ENCODE results near the gene NAPG. TPM values are rescaled to one million over a fixed set of nuclear protein-coding genes. Genes with fewer than 3 reads are reported as not detected.

Gene NAPG
- 31.1 TPM for total RNA-seq

- Histone ChIP-seq H3K4me3 (peak within 1 kb of the TSS; percentile 74 to 80), H3K27me3 (no peaks in the 10 kb centered on the region), H3K9me3 (no peaks in the 10 kb centered on the region), H3K27ac (peak within 1 kb of the TSS; percentile 89 to 90), H3K36me3 (no peaks in the 10 kb centered on the region), H3K4me1 (peaks cover 0 to 7% of the 10 kb centered on the region in 2 donors)
- DNase-seq (ENCODE audit: low spot score in 2 of 2), result peak; percentile 63 to 94
- intact Hi-C loops (cut with DNase I), result loop anchor here (2.0 to 10.0 kb wide), 3 partner anchors 721 to 1171 kb away; partner anchors contain the start of gene PPP4R1
- TF ChIP-seq CTCF (IDR thresholded peaks at IDR 0.05), result no peak
Measured at GRCh38 chr18:10525697-10526560, at the start of gene NAPG. Gene NAPG (plus strand): TSS chr18:10526027. CDS start chr18:10526103, 76 bp downstream.

GRCh38 chr18:10476338-10476791, 49.5 kb upstream of the NAPG start:
- intact Hi-C loops (cut with DNase I), result no loop called here
- Histone ChIP-seq H3K4me1 (peaks cover 0 to 3% of the 10 kb centered on the region in 2 donors), H3K27me3 (no peaks in the 10 kb centered on the region), H3K9me3 (no peaks in the 10 kb centered on the region), H3K4me3 (peak overlapping the region in 1 of 2 donors; percentile 21), H3K36me3 (peaks cover 5 to 7% of the 10 kb centered on the region in 2 donors), H3K27ac (no peak overlapping the region)
- TF ChIP-seq CTCF (IDR thresholded peaks at IDR 0.05), result no peak
- no peak for DNase-seq (ENCODE audit: low spot score in 2 of 2)

GRCh38 chr18:10477121-10477862, 48.5 kb upstream of the NAPG start:
- peaks cover 0 to 4% of the 10 kb centered on the region in 2 donors for H3K36me3 ChIP-seq
- no peaks in the 10 kb centered on the region for H3K9me3 ChIP-seq
- H3K4me3 ChIP-seq, result no peak overlapping the region
- H3K27ac ChIP-seq, result no peak overlapping the region
- H3K4me1 ChIP-seq, result peaks cover 0 to 3% of the 10 kb centered on the region in 2 donors
- no peaks in the 10 kb centered on the region for H3K27me3 ChIP-seq
- DNase-seq (ENCODE audit: low spot score in 2 of 2), result no peak
- intact Hi-C loops (cut with DNase I), result no loop called here
- no peak for TF ChIP-seq CTCF (IDR thresholded peaks at IDR 0.05)

GRCh38 chr18:10477863-10478260, 48.0 kb upstream of the NAPG start:
- Histone ChIP-seq H3K4me1 (peaks cover 0 to 3% of the 10 kb centered on the region in 2 donors), H3K9me3 (no peaks in the 10 kb centered on the region), H3K4me3 (no peak overlapping the region), H3K36me3 (peaks cover 0 to 4% of the 10 kb centered on the region in 2 donors), H3K27ac (no peak overlapping the region), H3K27me3 (no peaks in the 10 kb centered on the region)
- no peak for TF ChIP-seq CTCF (IDR thresholded peaks at IDR 0.05)
- no peak for DNase-seq (ENCODE audit: low spot score in 2 of 2)
- intact Hi-C loops (cut with DNase I), result no loop called here

- TF ChIP-seq CTCF (IDR thresholded peaks at IDR 0.05), result no peak
- no peak for DNase-seq (ENCODE audit: low spot score in 2 of 2)
- intact Hi-C loops (cut with DNase I), result no loop called here
- H3K4me1 ChIP-seq, result no peaks in the 10 kb centered on the region
- no peak overlapping the region for H3K4me3 ChIP-seq
- peaks cover 0 to 5% of the 10 kb centered on the region in 2 donors for H3K36me3 ChIP-seq
- H3K27ac ChIP-seq, result no peak overlapping the region
- H3K27me3 ChIP-seq, result no peaks in the 10 kb centered on the region
- H3K9me3 ChIP-seq, result no peaks in the 10 kb centered on the region
Measured at GRCh38 chr18:10481831-10482230, 44.0 kb upstream of the NAPG start.

Measured in ascending aorta (tissue), 2 donors.